Muscle of leg (tissue), 11 donors: ENCODE data around the gene DLX2. TPM values are rescaled to one million over a fixed set of nuclear protein-coding genes. Genes with fewer than 3 reads are reported as not detected.
A peak's percentile ranks its signal among the peaks of the same experiment; 100 is the strongest.

Source experiments
- DNase-seq: peaks from one replicate; pipeline ENCODE4 v3.0.0; 2013
- H3K27ac ChIP-seq: one replicate; pipeline ENCODE4 v1.5.1; 2013; ENCODE audit warnings: mild to moderate bottlenecking, low read length, control low read depth
- H3K27me3 ChIP-seq: one replicate; pipeline ENCODE4 v1.6.1; 2013; ENCODE audit warnings: low read length; ENCODE audit not compliant: control insufficient read depth, insufficient read depth
- H3K36me3 ChIP-seq: one replicate; pipeline ENCODE4 v1.6.1; 2013; ENCODE audit warnings: low read length; ENCODE audit not compliant: control insufficient read depth, insufficient read depth
- H3K4me1 ChIP-seq: one replicate; pipeline ENCODE4 v1.6.1; 2013; ENCODE audit warnings: low read length; ENCODE audit not compliant: control insufficient read depth, insufficient read depth
- H3K4me3 ChIP-seq: one replicate; pipeline ENCODE4 v1.5.1; 2013; ENCODE audit warnings: low read length, control low read depth
- H3K9me3 ChIP-seq: replicated peaks from 2 replicates; pipeline ENCODE4 v1.6.1; 2013; ENCODE audit warnings: low read depth, low read length; ENCODE audit not compliant: control insufficient read depth
- WGBS: methylation state at CpG from one replicate; pipeline ENCODE4 v1.1.5; 2013; ENCODE audit warnings: missing lambda C conversion rate; ENCODE audit not compliant: insufficient coverage; 5-methylcytosine and 5-hydroxymethylcytosine counted together
- polyA plus RNA-seq, 8 donors: library from polyadenylated mRNA; unstranded; fragments of 120-200 nt; gene quantifications; one replicate each; pipeline versions ENCODE4 v1.2.1 to v1.2.3, GENCODE V29; 2013; ENCODE audit warnings: inconsistent platforms in 1 of 8, low replicate concordance in 1 of 8; ENCODE audit not compliant: insufficient read length in 8 of 8, insufficient read depth in 1 of 8
- total RNA-seq: library from RNA; stranded (reverse); fragments of 120-200 nt; gene quantifications from one replicate; pipeline ENCODE4 v1.2.4, GENCODE V29; 2013

DLX2 gene
- total and polyA plus RNA-seq, 9 donors = 0.04 to 0.26 (median 0.11) TPM; not detected in 3

DNA sequence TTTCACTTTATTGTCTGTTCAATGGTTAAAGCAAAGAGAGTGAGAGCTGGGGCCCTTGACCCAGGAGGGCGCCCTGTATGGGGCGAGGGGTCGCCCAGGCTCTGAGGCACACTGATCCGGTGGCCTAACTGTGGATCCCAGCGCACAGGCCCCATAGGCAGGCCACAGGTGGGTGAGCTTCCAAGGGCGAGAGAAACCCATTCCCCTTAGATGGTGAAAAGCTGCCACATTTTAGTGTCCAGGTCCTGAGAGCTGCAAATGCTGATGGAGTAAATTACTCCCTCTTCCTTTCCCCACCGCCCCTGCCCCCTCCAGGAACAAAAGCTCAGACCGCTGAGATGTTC lies 5.9 kb upstream of the DLX2 start:
- Histone ChIP-seq H3K4me3 (no peak overlapping the region), H3K9me3 (no peaks in the 10 kb centered on the region), H3K27me3 (peaks cover 72% of the 10 kb centered on the region), H3K36me3 (no peaks in the 10 kb centered on the region), H3K27ac (no peak overlapping the region), H3K4me1 (peaks cover 16% of the 10 kb centered on the region)
- whole genome bisulfite sequencing = 16% methylated on average over 5 of the region's 8 CpGs
- DNase-seq = no peak

DNA sequence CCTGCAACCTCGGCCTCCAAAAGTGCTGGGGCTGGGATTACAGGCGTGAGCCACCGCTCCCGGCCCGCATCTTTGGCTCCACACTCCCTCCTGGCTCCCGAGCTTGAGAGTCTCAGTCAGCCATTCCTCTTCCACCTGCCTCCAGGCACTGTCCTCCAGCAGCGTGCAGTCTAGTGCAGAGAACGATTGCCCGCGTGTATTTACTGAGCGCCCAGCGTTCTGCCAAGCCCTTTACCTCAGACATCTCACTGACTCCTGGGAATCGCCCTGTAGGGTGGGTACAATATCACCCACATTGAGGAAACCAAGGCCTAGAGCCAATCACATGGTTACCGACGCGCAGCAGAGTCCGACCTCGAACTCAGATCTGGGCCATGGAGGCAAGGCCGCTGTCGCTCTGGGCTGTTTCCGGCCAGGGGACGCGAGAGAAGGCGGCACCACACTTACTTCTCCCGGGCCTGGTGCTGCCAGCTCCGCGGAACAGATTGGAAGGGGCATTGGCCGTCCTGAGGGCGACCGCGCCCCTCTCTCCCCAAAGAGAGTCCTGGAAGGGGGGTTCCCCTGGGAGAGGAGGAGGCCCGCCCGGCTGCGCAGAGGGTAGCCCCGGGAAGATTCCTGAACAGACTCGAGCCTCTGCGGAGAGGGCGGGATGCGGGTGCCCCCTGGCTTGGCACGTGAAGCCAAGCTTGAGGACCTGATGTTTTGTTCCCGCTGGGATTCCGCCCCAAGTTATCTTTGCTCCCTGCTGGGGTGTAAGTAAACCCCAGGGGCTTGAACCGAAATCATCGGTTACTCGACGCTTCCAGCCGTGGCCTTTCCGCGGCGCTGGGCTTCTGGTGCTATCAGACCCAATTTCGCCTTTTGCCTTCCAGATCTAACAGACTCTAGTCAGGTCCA lies 5.2 kb upstream of the DLX2 start:
- H3K4me3 ChIP-seq = no peak overlapping the region
- DNase-seq = peak; percentile 4
- peaks cover 21% of the 10 kb centered on the region for H3K4me1 ChIP-seq
- H3K36me3 ChIP-seq = no peaks in the 10 kb centered on the region
- 15% methylated on average over 37 of the region's 51 CpGs for WGBS
- H3K27ac ChIP-seq = no peak overlapping the region
- peaks cover 78% of the 10 kb centered on the region for H3K27me3 ChIP-seq
- no peaks in the 10 kb centered on the region for H3K9me3 ChIP-seq

GRCh38 chr2:172106108-172106961 lies 3.6 kb upstream of the DLX2 start:
- H3K27me3 ChIP-seq = peaks cover 92% of the 10 kb centered on the region
- no peak overlapping the region for H3K4me3 ChIP-seq
- H3K36me3 ChIP-seq = no peaks in the 10 kb centered on the region
- H3K27ac ChIP-seq = no peak overlapping the region
- H3K4me1 ChIP-seq = peaks cover 36% of the 10 kb centered on the region
- WGBS = under 1% methylated on average over 35 of the region's 44 CpGs
- H3K9me3 ChIP-seq = no peaks in the 10 kb centered on the region
- DNase-seq = peak; percentile 16

DNA sequence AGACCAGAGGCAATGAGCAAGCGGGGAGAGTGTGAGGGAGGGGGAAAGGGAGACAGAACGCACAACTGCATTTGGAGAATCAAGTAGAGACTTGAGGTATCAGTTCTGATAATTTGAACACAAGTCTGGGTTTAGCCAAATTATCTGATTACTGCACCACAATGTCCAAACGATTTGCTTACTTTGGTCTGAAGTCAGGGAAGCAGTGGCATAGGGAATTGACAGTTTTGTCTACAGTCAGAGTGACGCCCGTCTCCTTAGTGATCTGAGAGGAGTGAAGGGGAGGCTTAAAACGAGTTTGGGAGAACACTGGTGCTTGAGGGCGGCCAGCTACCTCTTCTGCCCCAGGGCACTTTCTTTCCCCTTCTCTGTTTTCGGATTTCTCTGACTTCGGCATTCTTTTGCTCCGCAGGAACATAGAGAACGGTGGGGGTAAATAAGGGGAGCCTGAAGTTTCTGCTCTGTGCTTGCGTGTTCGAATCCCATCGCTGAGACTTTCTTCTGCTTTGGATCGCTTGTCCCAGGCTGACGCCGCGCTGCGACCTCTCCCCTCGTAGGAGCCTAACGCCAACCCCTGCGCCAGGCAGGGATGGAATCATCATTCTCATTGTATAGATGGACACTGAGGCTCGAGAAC lies 2.9 kb upstream of the DLX2 start:
- DNase-seq = peak; percentile 4
- H3K27ac ChIP-seq = no peak overlapping the region
- peaks cover 43% of the 10 kb centered on the region for H3K4me1 ChIP-seq
- H3K27me3 ChIP-seq = peaks cover 98% of the 10 kb centered on the region
- H3K4me3 ChIP-seq = no peak overlapping the region
- H3K36me3 ChIP-seq = no peaks in the 10 kb centered on the region
- WGBS = 3% methylated on average over 13 of the region's 23 CpGs
- H3K9me3 ChIP-seq = no peaks in the 10 kb centered on the region

- H3K9me3 ChIP-seq = no peaks in the 10 kb centered on the region
- H3K27ac ChIP-seq = no peak overlapping the region
- WGBS = no CpG with 5 or more reads among the region's 25 CpGs
- H3K4me1 ChIP-seq = peaks cover 57% of the 10 kb centered on the region
- peaks cover 99% of the 10 kb centered on the region for H3K27me3 ChIP-seq
- H3K4me3 ChIP-seq = no peak overlapping the region
- DNase-seq = peak; percentile 92
- no peaks in the 10 kb centered on the region for H3K36me3 ChIP-seq
Measured at GRCh38 chr2:172103471-172104272, 972 bp upstream of the DLX2 start.

GRCh38 chr2:172101821-172102390 lies 794 bp downstream of the DLX2 start:
- Histone ChIP-seq H3K27me3 (peaks cover 99% of the 10 kb centered on the region), H3K36me3 (no peaks in the 10 kb centered on the region), H3K4me3 (peak overlapping the region; percentile 49), H3K9me3 (no peaks in the 10 kb centered on the region), H3K27ac (no peak overlapping the region), H3K4me1 (peaks cover 62% of the 10 kb centered on the region)
- peak; percentile 17 for DNase-seq
- 0% methylated on average over 26 of the region's 36 CpGs for WGBS

- peak; percentile 50 for DNase-seq
- H3K36me3 ChIP-seq = no peaks in the 10 kb centered on the region
- peak overlapping the region; percentile 49 for H3K4me3 ChIP-seq
- peaks cover 99% of the 10 kb centered on the region for H3K27me3 ChIP-seq
- H3K4me1 ChIP-seq = peaks cover 62% of the 10 kb centered on the region
- H3K27ac ChIP-seq = no peak overlapping the region
- WGBS = 4% methylated on average over 46 of the region's 54 CpGs
- no peaks in the 10 kb centered on the region for H3K9me3 ChIP-seq
Measured at GRCh38 chr2:172100935-172101820, 1.5 kb downstream of the DLX2 start.

GRCh38 chr2:172100080-172100934 lies 2.4 kb downstream of the DLX2 start:
- WGBS = under 1% methylated on average over 65 of the region's 72 CpGs

More at GRCh38 chr2:172100080-172100934, 2.4 kb downstream of the DLX2 start:
- Histone ChIP-seq H3K27ac (no peak overlapping the region), H3K4me3 (no peak overlapping the region), H3K4me1 (peaks cover 65% of the 10 kb centered on the region), H3K36me3 (no peaks in the 10 kb centered on the region), H3K27me3 (peaks cover 99% of the 10 kb centered on the region), H3K9me3 (no peaks in the 10 kb centered on the region)
- DNase-seq = peak; percentile 2
